ENCODE results near the gene CEP57. TPM values are rescaled to one million over a fixed set of nuclear protein-coding genes. Genes with fewer than 3 reads are reported as not detected.

The CEP57 gene
- total and polyA plus RNA-seq, 2 of the 13 experiments (the other 11 are each of a cell fraction or from before 2014, with no cell fraction given): 34.3 to 59.4 TPM

- TF ChIP-seq NFAT5 (CRISPR knock-in tag; IDR thresholded peaks at IDR 0.05) (no peak), ZSCAN20 (CRISPR knock-in tag; IDR thresholded peaks at IDR 0.05; ENCODE audit: borderline replicate concordance) (no peak), HMG20A (CRISPR knock-in tag; IDR thresholded peaks at IDR 0.05; ENCODE audit: borderline replicate concordance) (no peak), KDM6A (CRISPR knock-in tag; IDR thresholded peaks at IDR 0.05; ENCODE audit: low read depth) (no peak), HNRNPL (IDR thresholded peaks at IDR 0.05; ENCODE audit: low read depth, low read length) (no peak), ZNF720 (CRISPR knock-in tag; IDR thresholded peaks at IDR 0.05) (no peak), CEBPG (CRISPR knock-in tag; IDR thresholded peaks at IDR 0.05) (no peak), EEA1 (CRISPR knock-in tag; IDR thresholded peaks at IDR 0.05; ENCODE audit: borderline replicate concordance) (no peak), SRF (IDR thresholded peaks at IDR 0.05; ENCODE audit: low read depth, low read length) (no peak), ZNF232 (CRISPR knock-in tag; IDR thresholded peaks at IDR 0.05; ENCODE audit: borderline replicate concordance) (0 out of 2 replicates have a peak, but pooled peaks have one; percentile 68)
- TF ChIP-seq, protein P1, sequence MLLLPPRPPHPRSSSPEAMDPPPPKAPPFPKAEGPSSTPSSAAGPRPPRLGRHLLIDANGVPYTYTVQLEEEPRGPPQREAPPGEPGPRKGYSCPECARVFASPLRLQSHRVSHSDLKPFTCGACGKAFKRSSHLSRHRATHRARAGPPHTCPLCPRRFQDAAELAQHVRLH (CRISPR knock-in tag; IDR thresholded peaks at IDR 0.05; ENCODE audit: borderline replicate concordance, low read depth): no peak
- TF ChIP-seq, protein P2, sequence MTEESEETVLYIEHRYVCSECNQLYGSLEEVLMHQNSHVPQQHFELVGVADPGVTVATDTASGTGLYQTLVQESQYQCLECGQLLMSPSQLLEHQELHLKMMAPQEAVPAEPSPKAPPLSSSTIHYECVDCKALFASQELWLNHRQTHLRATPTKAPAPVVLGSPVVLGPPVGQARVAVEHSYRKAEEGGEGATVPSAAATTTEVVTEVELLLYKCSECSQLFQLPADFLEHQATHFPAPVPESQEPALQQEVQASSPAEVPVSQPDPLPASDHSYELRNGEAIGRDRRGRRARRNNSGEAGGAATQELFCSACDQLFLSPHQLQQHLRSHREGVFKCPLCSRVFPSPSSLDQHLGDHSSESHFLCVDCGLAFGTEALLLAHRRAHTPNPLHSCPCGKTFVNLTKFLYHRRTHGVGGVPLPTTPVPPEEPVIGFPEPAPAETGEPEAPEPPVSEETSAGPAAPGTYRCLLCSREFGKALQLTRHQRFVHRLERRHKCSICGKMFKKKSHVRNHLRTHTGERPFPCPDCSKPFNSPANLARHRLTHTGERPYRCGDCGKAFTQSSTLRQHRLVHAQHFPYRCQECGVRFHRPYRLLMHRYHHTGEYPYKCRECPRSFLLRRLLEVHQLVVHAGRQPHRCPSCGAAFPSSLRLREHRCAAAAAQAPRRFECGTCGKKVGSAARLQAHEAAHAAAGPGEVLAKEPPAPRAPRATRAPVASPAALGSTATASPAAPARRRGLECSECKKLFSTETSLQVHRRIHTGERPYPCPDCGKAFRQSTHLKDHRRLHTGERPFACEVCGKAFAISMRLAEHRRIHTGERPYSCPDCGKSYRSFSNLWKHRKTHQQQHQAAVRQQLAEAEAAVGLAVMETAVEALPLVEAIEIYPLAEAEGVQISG (CRISPR knock-in tag; IDR thresholded peaks at IDR 0.05): peak; percentile 97
- TF ChIP-seq, protein P3, sequence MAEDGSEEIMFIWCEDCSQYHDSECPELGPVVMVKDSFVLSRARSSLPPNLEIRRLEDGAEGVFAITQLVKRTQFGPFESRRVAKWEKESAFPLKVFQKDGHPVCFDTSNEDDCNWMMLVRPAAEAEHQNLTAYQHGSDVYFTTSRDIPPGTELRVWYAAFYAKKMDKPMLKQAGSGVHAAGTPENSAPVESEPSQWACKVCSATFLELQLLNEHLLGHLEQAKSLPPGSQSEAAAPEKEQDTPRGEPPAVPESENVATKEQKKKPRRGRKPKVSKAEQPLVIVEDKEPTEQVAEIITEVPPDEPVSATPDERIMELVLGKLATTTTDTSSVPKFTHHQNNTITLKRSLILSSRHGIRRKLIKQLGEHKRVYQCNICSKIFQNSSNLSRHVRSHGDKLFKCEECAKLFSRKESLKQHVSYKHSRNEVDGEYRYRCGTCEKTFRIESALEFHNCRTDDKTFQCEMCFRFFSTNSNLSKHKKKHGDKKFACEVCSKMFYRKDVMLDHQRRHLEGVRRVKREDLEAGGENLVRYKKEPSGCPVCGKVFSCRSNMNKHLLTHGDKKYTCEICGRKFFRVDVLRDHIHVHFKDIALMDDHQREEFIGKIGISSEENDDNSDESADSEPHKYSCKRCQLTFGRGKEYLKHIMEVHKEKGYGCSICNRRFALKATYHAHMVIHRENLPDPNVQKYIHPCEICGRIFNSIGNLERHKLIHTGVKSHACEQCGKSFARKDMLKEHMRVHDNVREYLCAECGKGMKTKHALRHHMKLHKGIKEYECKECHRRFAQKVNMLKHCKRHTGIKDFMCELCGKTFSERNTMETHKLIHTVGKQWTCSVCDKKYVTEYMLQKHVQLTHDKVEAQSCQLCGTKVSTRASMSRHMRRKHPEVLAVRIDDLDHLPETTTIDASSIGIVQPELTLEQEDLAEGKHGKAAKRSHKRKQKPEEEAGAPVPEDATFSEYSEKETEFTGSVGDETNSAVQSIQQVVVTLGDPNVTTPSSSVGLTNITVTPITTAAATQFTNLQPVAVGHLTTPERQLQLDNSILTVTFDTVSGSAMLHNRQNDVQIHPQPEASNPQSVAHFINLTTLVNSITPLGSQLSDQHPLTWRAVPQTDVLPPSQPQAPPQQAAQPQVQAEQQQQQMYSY (CRISPR knock-in tag; IDR thresholded peaks at IDR 0.05): peak; percentile 14; the same call in 1 of the 2 replicates
Observed at GRCh38 chr11:95790933-95791708, 823 bp downstream of the CEP57 start (continued).
